ENCODE measurements around the gene HOXD4. TPM values are rescaled to one million over a fixed set of nuclear protein-coding genes. Genes with fewer than 3 reads are reported as not detected.

The HOXD4 gene
- not detected in 2 replicates for total RNA-seq

GRCh38 chr2:176151442-176152287, at the start of gene HOXD4:
Gene HOXD4, plus strand, starts transcription at chr2:176151550. Its CDS starts 84 bp downstream, at chr2:176151634.

GRCh38 chr2:176106581-176107539, 44.5 kb upstream of the HOXD4 start, which contains the start of gene HOXD11:
Gene HOXD11, plus strand, starts transcription at chr2:176107280. Its CDS starts 76 bp downstream, at chr2:176107356.

GRCh38 chr2:176115883-176116813, 35.2 kb upstream of the HOXD4 start, which contains the start of gene HOXD10:
Gene HOXD10, plus strand, starts transcription at chr2:176116778. Its CDS starts 56 bp downstream, at chr2:176116834.

GRCh38 chr2:176122683-176123410, 28.5 kb upstream of the HOXD4 start, which contains the start of gene HOXD9:
Gene HOXD9, plus strand, starts transcription at chr2:176122719. Its CDS starts 50 bp downstream, at chr2:176122769.

GRCh38 chr2:176128982-176129796, 22.2 kb upstream of the HOXD4 start, which contains the start of gene HOXD8:
Gene HOXD8, plus strand, starts transcription at chr2:176129705. Its CDS starts 662 bp downstream, at chr2:176130367.

GRCh38 chr2:176156807-176157498, 5.6 kb downstream of the HOXD4 start, which contains the start of gene HOXD3:
Gene HOXD3, plus strand, starts transcription at chr2:176157307. Its CDS starts 11,808 bp downstream, at chr2:176169115.

GRCh38 chr2:176187899-176188773, 36.8 kb downstream of the HOXD4 start, which contains the start of gene HOXD1:
Gene HOXD1, plus strand, starts transcription at chr2:176188668. Its CDS starts 134 bp downstream, at chr2:176188802.

Other genes with a start within 250 kb of the HOXD4 start
- 32.3 and 38.2 TPM in 2 replicates for gene LNPK, start 149.3 kb upstream of the HOXD4 start, total RNA-seq
- not detected in 2 replicates for gene EVX2, start 67.6 kb upstream of the HOXD4 start, total RNA-seq
- not detected in 2 replicates for gene HOXD13, start 58.8 kb upstream of the HOXD4 start, total RNA-seq
- not detected in 2 replicates for gene HOXD12, start 51.8 kb upstream of the HOXD4 start, total RNA-seq
- gene HOXD11, start 44.3 kb upstream of the HOXD4 start, total RNA-seq, result not detected in 2 replicates
- not detected in 2 replicates for gene HOXD10, start 34.8 kb upstream of the HOXD4 start, total RNA-seq
- not detected in 2 replicates for gene HOXD9, start 28.8 kb upstream of the HOXD4 start, total RNA-seq
- not detected in 2 replicates for gene HOXD8, start 21.8 kb upstream of the HOXD4 start, total RNA-seq
- gene HOXD3, start 5.8 kb downstream of the HOXD4 start, total RNA-seq, result not detected in 2 replicates
- gene HOXD1, start 37.1 kb downstream of the HOXD4 start, total RNA-seq, result not detected in 2 replicates
- gene MTX2, start 117.9 kb downstream of the HOXD4 start, total RNA-seq, result 41.0 and 47.8 TPM in 2 replicates

All from cardiac atrium fibroblast (primary cell).